Upper lobe of left lung (tissue), 6 donors: Measurements from ENCODE around the gene PZP. TPM values are rescaled to one million over a fixed set of nuclear protein-coding genes. Genes with fewer than 3 reads are reported as not detected.
"Not testable (repeated sequence)": the region's sequence is repeated elsewhere in the genome, so short reads cannot be mapped to it uniquely, and the experiment has no call there.

Source experiments
- ATAC-seq, 2 donors: fragments of 200-7000 bp; cut with Tn5 transposase; one replicate each; pipeline ENCODE4 v1.9.1; 2022; ENCODE audit warnings: mild to moderate bottlenecking in 2 of 2, moderate library complexity in 2 of 2; ENCODE audit not compliant: low FRiP score in 2 of 2
- DNase-seq, 2 donors: peaks; one replicate each; pipeline ENCODE4 v3.0.0-alpha.2; 2019 to 2020
- H3K27ac ChIP-seq, 4 donors: fragments of 200-600 bp; sonication (generic); one replicate each; pipeline ENCODE4 v1.5.1; 2016 to 2019
- H3K27me3 ChIP-seq, 4 donors: fragments of 200-600 bp; sonication (generic); one replicate each; pipeline ENCODE4 v1.5.1; 2017 to 2019
- H3K36me3 ChIP-seq, 4 donors: fragments of 200-600 bp; sonication (generic); one replicate each; pipeline ENCODE4 v1.5.1; 2016 to 2019
- H3K4me1 ChIP-seq, 4 donors: fragments of 200-600 bp; sonication (generic); one replicate each; pipeline ENCODE4 v1.5.1; 2018 to 2019
- H3K4me3 ChIP-seq, 4 donors: fragments of 200-600 bp; sonication (generic); one replicate each; pipeline ENCODE4 v1.5.1; 2017 to 2019; ENCODE audit warnings: mild to moderate bottlenecking in 2 of 4, moderate library complexity in 1 of 4
- H3K9me3 ChIP-seq, 4 donors: fragments of 200-600 bp; sonication (generic); one replicate each; pipeline ENCODE4 v1.5.1; 2018 to 2019
- EP300 ChIP-seq, 4 donors: sonication (generic); formaldehyde crosslinking; IDR thresholded peaks; one replicate each; pipeline ENCODE4 v1.5.1; 2017; ENCODE audit warnings: antibody characterized with exemption in 4 of 4, control low read depth in 2 of 4
- POLR2A ChIP-seq, 4 donors: fragments of 450-650 bp; IDR thresholded peaks; one replicate each; pipeline ENCODE4 v1.5.1; 2016 to 2017; ENCODE audit warnings: antibody characterized with exemption in 4 of 4, mild to moderate bottlenecking in 2 of 4
- POLR2AphosphoS5 ChIP-seq, 2 donors: sonication (generic); formaldehyde crosslinking; IDR thresholded peaks; one replicate each; pipeline ENCODE4 v1.5.1; 2017; ENCODE audit warnings: antibody characterized with exemption in 2 of 2
- WGBS, 2 donors: methylation state at CpG; one replicate each; pipeline ENCODE4 v1.1.5; 2017 to 2018; 5-methylcytosine and 5-hydroxymethylcytosine counted together
- total RNA-seq, 6 donors: library from RNA; depleted of rRNA in 4 of 6; stranded (reverse); fragments of >200 nt in 4 of 6; gene quantifications; one replicate each; pipeline versions ENCODE4 v1.1.0 to v1.2.1, GENCODE V29; 2016 to 2021
- TF ChIP-seq, protein P1 (sequence below), 6 experiments: fragments of 450-650 bp in 4 of 6; fragments of 200-600 bp in 2 of 6; sonication (generic) in 2 of 6; IDR thresholded peaks; one replicate each; pipeline ENCODE4 v1.5.1; 2016 to 2019; ENCODE audit warnings: antibody characterized with exemption in 6 of 6
- donor health status: DM: no; HTN: no; CAD: no; lungs with moderate emphysema.
- donor health status: DM: no; HTN: yes; CAD: no; lungs with severe emphysema.

Gene PZP
- total RNA-seq, 6 donors from 2014 or later = 1.3 to 7.3 (median 2.0) TPM

DNA sequence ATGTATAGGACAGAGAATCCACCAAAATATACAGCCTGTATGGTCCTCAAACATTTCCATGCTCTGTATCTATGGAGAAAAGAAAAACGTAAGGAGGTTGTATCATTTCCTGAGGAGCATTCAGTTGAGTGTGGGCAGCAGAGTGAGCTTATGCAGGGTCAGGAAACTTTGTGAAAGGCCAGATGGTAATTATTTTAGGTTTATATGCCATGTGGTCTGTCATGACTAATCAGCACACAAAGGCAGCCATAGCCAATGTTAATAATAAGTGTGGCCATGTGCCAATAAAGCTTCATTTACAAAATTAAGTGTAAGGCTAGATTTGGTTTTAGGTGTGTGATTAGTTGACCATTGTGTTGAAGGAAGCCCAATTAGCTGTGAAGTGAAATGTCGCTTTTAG is 59.3 kb downstream of the PZP start:
- 72 to 84% methylated on average over 2 of the region's 2 CpGs for WGBS, 2 donors
- no peaks in the 10 kb centered on the region for H3K27me3 ChIP-seq
- no peaks in the 10 kb centered on the region for H3K36me3 ChIP-seq
- ATAC-seq (no peak), DNase-seq (no peak)
- no peak overlapping the region for H3K4me3 ChIP-seq
- H3K4me1 ChIP-seq = no peaks in the 10 kb centered on the region
- TF ChIP-seq, protein P1, sequence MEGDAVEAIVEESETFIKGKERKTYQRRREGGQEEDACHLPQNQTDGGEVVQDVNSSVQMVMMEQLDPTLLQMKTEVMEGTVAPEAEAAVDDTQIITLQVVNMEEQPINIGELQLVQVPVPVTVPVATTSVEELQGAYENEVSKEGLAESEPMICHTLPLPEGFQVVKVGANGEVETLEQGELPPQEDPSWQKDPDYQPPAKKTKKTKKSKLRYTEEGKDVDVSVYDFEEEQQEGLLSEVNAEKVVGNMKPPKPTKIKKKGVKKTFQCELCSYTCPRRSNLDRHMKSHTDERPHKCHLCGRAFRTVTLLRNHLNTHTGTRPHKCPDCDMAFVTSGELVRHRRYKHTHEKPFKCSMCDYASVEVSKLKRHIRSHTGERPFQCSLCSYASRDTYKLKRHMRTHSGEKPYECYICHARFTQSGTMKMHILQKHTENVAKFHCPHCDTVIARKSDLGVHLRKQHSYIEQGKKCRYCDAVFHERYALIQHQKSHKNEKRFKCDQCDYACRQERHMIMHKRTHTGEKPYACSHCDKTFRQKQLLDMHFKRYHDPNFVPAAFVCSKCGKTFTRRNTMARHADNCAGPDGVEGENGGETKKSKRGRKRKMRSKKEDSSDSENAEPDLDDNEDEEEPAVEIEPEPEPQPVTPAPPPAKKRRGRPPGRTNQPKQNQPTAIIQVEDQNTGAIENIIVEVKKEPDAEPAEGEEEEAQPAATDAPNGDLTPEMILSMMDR (IDR thresholded peaks at IDR 0.05) = no peak
- TF ChIP-seq POLR2A (IDR thresholded peaks at IDR 0.05) (no peak), POLR2AphosphoS5 (IDR thresholded peaks at IDR 0.05) (no peak), EP300 (IDR thresholded peaks at IDR 0.05) (no peak)
- peaks cover 0 to 15% (median 2%) of the 10 kb centered on the region in 4 donors for H3K9me3 ChIP-seq
- no peak overlapping the region for H3K27ac ChIP-seq

DNA sequence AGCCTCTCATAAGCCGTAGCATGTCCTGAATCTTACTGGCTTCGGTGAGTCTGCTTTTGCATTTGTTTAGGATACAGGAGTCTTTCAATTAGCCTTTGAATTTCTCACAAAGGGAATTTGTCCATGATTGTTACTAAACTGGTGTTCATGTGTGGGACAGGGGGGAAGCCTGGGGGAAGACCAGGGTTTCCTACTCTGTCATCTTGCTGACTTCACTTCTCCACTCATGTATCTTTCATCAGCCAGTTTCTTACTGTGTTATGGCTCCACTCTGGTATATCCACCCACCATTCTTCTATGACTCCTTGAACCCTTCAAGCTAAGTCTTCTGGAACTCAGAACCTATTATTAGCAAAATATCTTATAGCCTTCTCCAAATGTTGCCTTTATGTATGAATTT is 60.7 kb downstream of the PZP start:
- H3K4me1 ChIP-seq = no peaks in the 10 kb centered on the region
- WGBS, 2 donors = 86 to 96% methylated on average over 2 of the region's 2 CpGs
- DNase-seq (no peak), ATAC-seq (no peak)
- TF ChIP-seq POLR2AphosphoS5 (IDR thresholded peaks at IDR 0.05) (no peak), EP300 (IDR thresholded peaks at IDR 0.05) (no peak), POLR2A (IDR thresholded peaks at IDR 0.05) (no peak)
- TF ChIP-seq, protein P1 (IDR thresholded peaks at IDR 0.05) = no peak
- H3K4me3 ChIP-seq = no peak overlapping the region
- no peak overlapping the region for H3K27ac ChIP-seq
- no peaks in the 10 kb centered on the region for H3K36me3 ChIP-seq
- H3K27me3 ChIP-seq = no peaks in the 10 kb centered on the region
- peaks cover 0 to 15% (median 3%) of the 10 kb centered on the region in 4 donors for H3K9me3 ChIP-seq

- Histone ChIP-seq H3K9me3 (peaks cover 0 to 15% (median 3%) of the 10 kb centered on the region in 4 donors), H3K4me1 (no peaks in the 10 kb centered on the region), H3K27ac (no peak overlapping the region), H3K4me3 (no peak overlapping the region), H3K36me3 (no peaks in the 10 kb centered on the region), H3K27me3 (no peaks in the 10 kb centered on the region)
- TF ChIP-seq EP300 (IDR thresholded peaks at IDR 0.05) = no peak
- no peak for TF ChIP-seq POLR2AphosphoS5 (IDR thresholded peaks at IDR 0.05)
- no peak for TF ChIP-seq POLR2A (IDR thresholded peaks at IDR 0.05)
- TF ChIP-seq, protein P1 (IDR thresholded peaks at IDR 0.05) = no peak
- 73 to 81% methylated on average over 4 of the region's 4 CpGs for WGBS, 2 donors
- no peak for ATAC-seq
- DNase-seq = no peak
Observed at GRCh38 chr12:9144730-9145106, 63.5 kb downstream of the PZP start.

GRCh38 chr12:9143929-9144729 is 64.1 kb downstream of the PZP start:
- TF ChIP-seq POLR2AphosphoS5 (IDR thresholded peaks at IDR 0.05) (no peak), POLR2A (IDR thresholded peaks at IDR 0.05) (no peak), EP300 (IDR thresholded peaks at IDR 0.05) (no peak)
- TF ChIP-seq, protein P1 (IDR thresholded peaks at IDR 0.05) = no peak
- Histone ChIP-seq H3K4me1 (no peaks in the 10 kb centered on the region), H3K36me3 (no peaks in the 10 kb centered on the region), H3K9me3 (peaks cover 0 to 15% (median 3%) of the 10 kb centered on the region in 4 donors), H3K27ac (no peak overlapping the region), H3K4me3 (no peak overlapping the region), H3K27me3 (no peaks in the 10 kb centered on the region)
- DNase-seq = no peak
- 85 to 94% methylated on average over 3 of the region's 3 CpGs for WGBS, 2 donors
- no peak for ATAC-seq

GRCh38 chr12:9143137-9143536 is 65.1 kb downstream of the PZP start:
- no peaks in the 10 kb centered on the region for H3K36me3 ChIP-seq
- H3K27me3 ChIP-seq = no peaks in the 10 kb centered on the region
- H3K4me3 ChIP-seq = no peak overlapping the region
- TF ChIP-seq POLR2AphosphoS5 (IDR thresholded peaks at IDR 0.05) (no peak), POLR2A (IDR thresholded peaks at IDR 0.05) (no peak), EP300 (IDR thresholded peaks at IDR 0.05) (no peak)
- TF ChIP-seq, protein P1 (IDR thresholded peaks at IDR 0.05) = no peak
- DNase-seq (no peak), ATAC-seq (no peak)
- H3K9me3 ChIP-seq = peaks cover 0 to 15% (median 3%) of the 10 kb centered on the region in 4 donors
- 79 to 87% methylated on average over 2 of the region's 2 CpGs for WGBS, 2 donors
- no peak overlapping the region for H3K27ac ChIP-seq
- H3K4me1 ChIP-seq = no peaks in the 10 kb centered on the region

DNA sequence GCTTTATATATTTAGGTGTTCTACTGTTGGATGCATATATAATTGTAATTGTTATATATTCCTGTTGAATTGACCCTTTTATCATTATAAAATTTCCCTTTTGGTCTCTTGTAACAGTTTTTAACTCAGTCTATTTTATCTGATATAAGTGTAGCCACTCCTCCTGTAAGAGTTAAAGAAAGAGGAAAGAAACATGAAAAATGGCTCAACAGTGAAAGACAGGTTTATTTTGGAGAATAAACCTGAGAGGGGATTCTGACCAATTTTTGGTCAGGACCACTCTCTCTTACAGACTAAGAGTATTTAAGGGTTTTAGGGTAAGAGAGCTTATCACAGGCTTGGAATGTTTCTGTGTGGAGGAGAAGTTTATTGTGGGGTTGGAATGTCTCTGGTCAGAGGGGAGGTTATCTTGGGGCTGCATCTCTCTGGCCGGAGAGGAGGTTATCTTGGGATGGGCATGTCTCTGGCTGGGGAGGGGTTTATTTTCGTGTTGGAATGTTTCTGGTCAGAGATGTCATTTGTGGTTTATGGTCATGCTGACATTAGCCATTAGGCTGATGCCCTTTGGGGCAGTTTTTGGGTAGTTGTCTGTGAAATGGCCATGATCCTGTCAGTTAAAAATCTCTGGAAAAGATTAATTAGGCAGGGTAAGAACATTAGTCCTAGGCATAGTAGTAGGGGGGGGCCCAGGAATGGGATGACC is 68.5 kb downstream of the PZP start:
- not testable (repeated sequence) for DNase-seq, H3K27me3 ChIP-seq, ATAC-seq, H3K4me3 ChIP-seq, H3K4me1 ChIP-seq, H3K9me3 ChIP-seq, H3K36me3 ChIP-seq, H3K27ac ChIP-seq
- 54 to 81% methylated on average over 2 of the region's 2 CpGs for WGBS, 2 donors
